GM12878 (cell line): ENCODE results near the gene ARHGAP15. TPM values are rescaled to one million over a fixed set of nuclear protein-coding genes. Genes with fewer than 3 reads are reported as not detected.

Experiments used
- ATAC-seq: fragments of 200-7000 bp; cut with Tn5 transposase; 3 replicates; pipeline ENCODE4 v1.9.1; 2020; ENCODE audit warnings: mild to moderate bottlenecking, moderate library complexity
- BruUV-seq: library from RNA; stranded (reverse); fragments of 400-500 nt; replicated peaks from 2 replicates; lab custom pipeline; 2021; lab: Mats Ljungman, UMichigan
- CTCF ChIA-PET: fragments of 300-600 bp; sonication (Branson Sonifier 250); formaldehyde crosslinking; extraction: SDS; loops from one replicate; lab custom pipeline; 2021; ENCODE audit warnings: inconsistent platforms; lab: Yijun Ruan, JAX
- POLR2A ChIA-PET: fragments of 350-600 bp; formaldehyde crosslinking; extraction: SDS; loops from one replicate; lab custom pipeline; 2021; ENCODE audit warnings: inconsistent platforms; lab: Charles Lee
- RAD21 ChIA-PET: fragments of 300-600 bp; sonication (Branson Sonifier 250); formaldehyde crosslinking; loops from one replicate; lab custom pipeline; 2023; ENCODE audit warnings: antibody characterized with exemption; ENCODE audit not compliant: unreplicated experiment; lab: Charles Lee
- SMC1A ChIA-PET: fragments of 300-600 bp; sonication (Branson Sonifier 250); formaldehyde crosslinking; loops from one replicate; lab custom pipeline; 2023; ENCODE audit not compliant: unreplicated experiment, uncharacterized antibody; lab: Charles Lee
- DNase-seq: peaks from one replicate; pipeline ENCODE4 v3.0.0-alpha.2; 2011; ENCODE audit warnings: low read depth, low spot score
- FAIRE-seq: peaks from 3 replicates; lab custom pipeline; 2011; peaks lifted over from hg19 to GRCh38; lab: Jason Lieb, UNC
- H2AFZ ChIP-seq: 2 replicates; pipeline ENCODE4 v1.6.0; 2011; ENCODE audit warnings: low read depth, low read length, control low read depth; ENCODE audit not compliant: control insufficient read depth
- H3K27ac ChIP-seq: 2 replicates; pipeline ENCODE4 v1.5.1; 2011; ENCODE audit warnings: control low read depth; ENCODE audit not compliant: control insufficient read depth, insufficient read depth
- H3K27me3 ChIP-seq, 2 experiments: replicated peaks in 1 of 2; 2 replicates each; pipeline versions ENCODE4 v1.6.0 to v1.6.1; 2011; ENCODE audit warnings: low read length in 1 of 2; ENCODE audit not compliant: control insufficient read depth in 2 of 2, insufficient read depth in 2 of 2
- H3K36me3 ChIP-seq, 2 experiments: 2 replicates each; pipeline ENCODE4 v1.5.1; 2011; ENCODE audit warnings: low read length in 1 of 2; ENCODE audit not compliant: control insufficient read depth in 2 of 2, insufficient read depth in 2 of 2
- H3K4me1 ChIP-seq: 2 replicates; pipeline ENCODE4 v1.6.1; 2011; ENCODE audit warnings: mild to moderate bottlenecking, low read length, moderate library complexity, mixed read lengths; ENCODE audit not compliant: control insufficient read depth, insufficient read depth
- H3K4me2 ChIP-seq: 2 replicates; pipeline ENCODE4 v1.6.0; 2011; ENCODE audit warnings: control low read depth; ENCODE audit not compliant: control insufficient read depth, insufficient read depth
- H3K4me3 ChIP-seq: fragments of 200-600 bp; sonication (generic); 2 replicates; pipeline ENCODE4 v1.5.1; 2016
- H3K79me2 ChIP-seq: 2 replicates; pipeline ENCODE4 v1.6.0; 2011; ENCODE audit warnings: low read length; ENCODE audit not compliant: control insufficient read depth, insufficient read depth
- H3K9ac ChIP-seq: 2 replicates; pipeline ENCODE4 v1.8.0; 2011; ENCODE audit warnings: low read length, control low read depth, mixed read lengths; ENCODE audit not compliant: control insufficient read depth, insufficient read depth
- H3K9me3 ChIP-seq: replicated peaks from 3 replicates; pipeline ENCODE4 v1.5.1; 2011; ENCODE audit warnings: mild to moderate bottlenecking, low read length; ENCODE audit not compliant: control insufficient read depth, insufficient read depth
- H4K20me1 ChIP-seq: 2 replicates; pipeline ENCODE4 v1.6.0; 2011; ENCODE audit not compliant: control insufficient read depth, insufficient read depth
- CUX1 ChIP-seq: IDR thresholded peaks from 2 replicates; pipeline ENCODE4 v1.6.1; 2012; ENCODE audit warnings: improper control_type of control experiment, low read depth, low read length; ENCODE audit not compliant: insufficient replicate concordance
- JUNB ChIP-seq: IDR thresholded peaks from 2 replicates; pipeline ENCODE4 v1.6.1; 2016; ENCODE audit warnings: antibody characterized with exemption, mild to moderate bottlenecking
- KDM1A ChIP-seq: fragments of 200-600 bp; sonication (generic); IDR thresholded peaks from 2 replicates; pipeline ENCODE4 v1.6.1; 2016; ENCODE audit warnings: borderline replicate concordance
- MLLT1 ChIP-seq: fragments of 450-650 bp; IDR thresholded peaks from 2 replicates; pipeline ENCODE4 v1.6.1; 2016; ENCODE audit warnings: mild to moderate bottlenecking
- RFX5 ChIP-seq: IDR thresholded peaks from 2 replicates; pipeline ENCODE4 v1.6.1; 2011; ENCODE audit warnings: low read depth, low read length, improper control_type of control experiment
- TARDBP ChIP-seq: IDR thresholded peaks from 2 replicates; pipeline ENCODE4 v1.6.1; 2016; ENCODE audit warnings: borderline replicate concordance
- TCF7 ChIP-seq: IDR thresholded peaks from 2 replicates; pipeline ENCODE4 v1.6.1; 2014; ENCODE audit warnings: antibody characterized with exemption, borderline replicate concordance
- WGBS: methylation state at CpG from one replicate; pipeline ENCODE4 v1.1.6; 2016; ENCODE audit warnings: low lambda C conversion rate; ENCODE audit not compliant: insufficient replicate concordance, insufficient coverage; ENCODE audit errors: missing lambda C conversion rate; 5-methylcytosine and 5-hydroxymethylcytosine counted together
- in situ Hi-C: fragments of 300-500 bp; cut with MboI; formaldehyde crosslinking; loops from 9 replicates; pipeline ENCODE4 v1.14.3; 2018; ENCODE audit warnings: mixed read lengths
- intact Hi-C: fragments of 100-400 bp; cut with micrococcal nuclease; formaldehyde crosslinking; loops from one replicate; pipeline ENCODE4 v1.14.2; 2022; ENCODE audit not compliant: unreplicated experiment
- polyA plus RNA-seq, 11 experiments: library from polyadenylated mRNA; depleted of rRNA in 4 of 11; unstranded in 6 of 11; stranded (reverse) in 5 of 11; fragments of >200 nt; fragmentation: Nextera tagmentation in 4 of 11; fragmentation: Illumina TruSeq in 1 of 11; extraction: Ambion mirVana in 4 of 11; extraction: Trizol in 1 of 11; gene quantifications; 1 replicate in 1 of 11; 2 replicates in 10 of 11; pipeline versions ENCODE4 v1.2.1 to v1.2.3, GENCODE V29; 2011 to 2016; ENCODE audit warnings: inconsistent platforms in 2 of 11, missing spikeins in 2 of 11, low read depth in 1 of 11
- total RNA-seq, 4 experiments: library from RNA; depleted of rRNA in 3 of 4; stranded (reverse); fragments of >200 nt in 3 of 4; fragmentation: Illumina TruSeq in 1 of 4; extraction: Trizol in 1 of 4; gene quantifications; 2 replicates each; pipeline versions ENCODE4 v1.2.1 to v1.2.3, GENCODE V29; 2013 to 2021
- TF ChIP-seq, protein P1 (sequence below): fragments of 450-650 bp; IDR thresholded peaks from 2 replicates; pipeline ENCODE4 v1.6.1; 2017; ENCODE audit warnings: mild to moderate bottlenecking, low read depth, inconsistent platforms; ENCODE audit not compliant: poor library complexity, severe bottlenecking
- TF ChIP-seq, protein P2 (sequence below): fragments of 450-650 bp; formaldehyde crosslinking; IDR thresholded peaks from 2 replicates; pipeline ENCODE4 v1.4.0; 2020; ENCODE audit warnings: mild to moderate bottlenecking, moderate library complexity

ARHGAP15 gene
- total and polyA plus RNA-seq, 10 of the 15 experiments (the other 5 are each of a cell fraction or from before 2014, with no cell fraction given): 38.0 to 92.6 (median 66.7) TPM

DNA sequence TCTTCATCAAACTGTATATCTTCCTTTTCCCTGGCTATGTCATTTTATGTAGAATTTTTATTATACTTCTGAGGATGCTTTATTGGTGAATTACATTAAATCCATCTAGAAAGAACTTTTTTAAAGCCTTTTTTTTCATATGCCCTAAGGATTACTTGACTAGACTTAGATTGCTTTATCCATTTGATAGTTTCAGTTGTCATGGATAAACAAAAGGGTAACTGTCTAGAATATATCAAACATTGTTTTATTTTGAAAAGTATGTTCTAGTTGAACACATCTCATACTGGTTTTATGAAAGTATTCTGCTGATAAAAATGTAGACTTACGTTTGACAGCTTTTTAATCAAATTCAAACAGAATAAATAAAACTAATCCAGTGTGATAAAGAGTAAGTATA is 639.8 kb downstream of the ARHGAP15 start (continued):
- TF ChIP-seq, protein P1, sequence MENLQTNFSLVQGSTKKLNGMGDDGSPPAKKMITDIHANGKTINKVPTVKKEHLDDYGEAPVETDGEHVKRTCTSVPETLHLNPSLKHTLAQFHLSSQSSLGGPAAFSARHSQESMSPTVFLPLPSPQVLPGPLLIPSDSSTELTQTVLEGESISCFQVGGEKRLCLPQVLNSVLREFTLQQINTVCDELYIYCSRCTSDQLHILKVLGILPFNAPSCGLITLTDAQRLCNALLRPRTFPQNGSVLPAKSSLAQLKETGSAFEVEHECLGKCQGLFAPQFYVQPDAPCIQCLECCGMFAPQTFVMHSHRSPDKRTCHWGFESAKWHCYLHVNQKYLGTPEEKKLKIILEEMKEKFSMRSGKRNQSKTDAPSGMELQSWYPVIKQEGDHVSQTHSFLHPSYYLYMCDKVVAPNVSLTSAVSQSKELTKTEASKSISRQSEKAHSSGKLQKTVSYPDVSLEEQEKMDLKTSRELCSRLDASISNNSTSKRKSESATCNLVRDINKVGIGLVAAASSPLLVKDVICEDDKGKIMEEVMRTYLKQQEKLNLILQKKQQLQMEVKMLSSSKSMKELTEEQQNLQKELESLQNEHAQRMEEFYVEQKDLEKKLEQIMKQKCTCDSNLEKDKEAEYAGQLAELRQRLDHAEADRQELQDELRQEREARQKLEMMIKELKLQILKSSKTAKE: no peak
- TF ChIP-seq KDM1A: no peak

DNA sequence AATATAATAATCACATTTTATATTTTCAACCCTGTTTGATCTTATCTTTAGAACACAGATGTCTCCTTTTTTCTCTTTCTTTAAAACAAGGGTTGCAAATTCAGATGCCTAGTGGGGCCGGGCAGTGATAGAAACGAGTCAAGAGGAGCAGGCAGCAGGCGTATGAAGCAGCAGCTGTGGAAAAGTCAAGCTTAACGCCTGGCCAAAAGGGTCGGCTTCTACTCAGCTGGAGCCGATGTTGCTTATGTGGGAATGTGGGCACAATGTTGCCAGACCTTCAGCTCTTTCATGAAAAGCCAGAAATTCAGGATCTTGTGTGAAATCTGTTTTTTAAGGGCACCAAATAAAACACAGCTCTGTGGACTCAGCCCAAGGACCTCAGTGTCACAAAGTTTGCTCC is 642.7 kb downstream of the ARHGAP15 start:
- Histone ChIP-seq H2AFZ (no peak overlapping the region), H4K20me1 (no peaks in the 10 kb centered on the region), H3K27me3 (no peaks in the 10 kb centered on the region), H3K9ac (no peak overlapping the region), H3K9me3 (no peaks in the 10 kb centered on the region), H3K4me3 (no peak overlapping the region), H3K4me2 (no peak overlapping the region), H3K27ac (no peak overlapping the region), H3K79me2 (no peaks in the 10 kb centered on the region), H3K4me1 (no peaks in the 10 kb centered on the region), H3K36me3 (peaks cover 0 to 2% of the 10 kb centered on the region in 2 experiments; a peak in 2 of 4 replicates)
- SMC1A ChIA-PET: interaction anchor here (1.1 kb wide), 1 partner anchor 11 kb away, joined by 3 read pairs; no protein-coding TSS in a partner anchor
- BruUV-seq: no TSS peak
- intact Hi-C loops: no loop called here
- no peak for FAIRE-seq
- no peak for ATAC-seq
- CTCF ChIA-PET: interaction anchor here (1.2 to 1.6 kb wide), 2 partner anchors 9 to 85 kb away, joined by 3 to 4 read pairs; no protein-coding TSS in a partner anchor
- in situ Hi-C loops: no loop called here
- RAD21 ChIA-PET: no interaction called here
- WGBS: 87% methylated on average over 6 of the region's 6 CpGs
- POLR2A ChIA-PET: no interaction called here
- no peak for DNase-seq
- TF ChIP-seq TARDBP: no peak
- TF ChIP-seq KDM1A: no peak
- no peak for TF ChIP-seq JUNB
- no peak for TF ChIP-seq RFX5
- no peak for TF ChIP-seq TCF7
- TF ChIP-seq, protein P2, sequence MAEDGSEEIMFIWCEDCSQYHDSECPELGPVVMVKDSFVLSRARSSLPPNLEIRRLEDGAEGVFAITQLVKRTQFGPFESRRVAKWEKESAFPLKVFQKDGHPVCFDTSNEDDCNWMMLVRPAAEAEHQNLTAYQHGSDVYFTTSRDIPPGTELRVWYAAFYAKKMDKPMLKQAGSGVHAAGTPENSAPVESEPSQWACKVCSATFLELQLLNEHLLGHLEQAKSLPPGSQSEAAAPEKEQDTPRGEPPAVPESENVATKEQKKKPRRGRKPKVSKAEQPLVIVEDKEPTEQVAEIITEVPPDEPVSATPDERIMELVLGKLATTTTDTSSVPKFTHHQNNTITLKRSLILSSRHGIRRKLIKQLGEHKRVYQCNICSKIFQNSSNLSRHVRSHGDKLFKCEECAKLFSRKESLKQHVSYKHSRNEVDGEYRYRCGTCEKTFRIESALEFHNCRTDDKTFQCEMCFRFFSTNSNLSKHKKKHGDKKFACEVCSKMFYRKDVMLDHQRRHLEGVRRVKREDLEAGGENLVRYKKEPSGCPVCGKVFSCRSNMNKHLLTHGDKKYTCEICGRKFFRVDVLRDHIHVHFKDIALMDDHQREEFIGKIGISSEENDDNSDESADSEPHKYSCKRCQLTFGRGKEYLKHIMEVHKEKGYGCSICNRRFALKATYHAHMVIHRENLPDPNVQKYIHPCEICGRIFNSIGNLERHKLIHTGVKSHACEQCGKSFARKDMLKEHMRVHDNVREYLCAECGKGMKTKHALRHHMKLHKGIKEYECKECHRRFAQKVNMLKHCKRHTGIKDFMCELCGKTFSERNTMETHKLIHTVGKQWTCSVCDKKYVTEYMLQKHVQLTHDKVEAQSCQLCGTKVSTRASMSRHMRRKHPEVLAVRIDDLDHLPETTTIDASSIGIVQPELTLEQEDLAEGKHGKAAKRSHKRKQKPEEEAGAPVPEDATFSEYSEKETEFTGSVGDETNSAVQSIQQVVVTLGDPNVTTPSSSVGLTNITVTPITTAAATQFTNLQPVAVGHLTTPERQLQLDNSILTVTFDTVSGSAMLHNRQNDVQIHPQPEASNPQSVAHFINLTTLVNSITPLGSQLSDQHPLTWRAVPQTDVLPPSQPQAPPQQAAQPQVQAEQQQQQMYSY: no peak
- TF ChIP-seq CUX1: no peak
- no peak for TF ChIP-seq MLLT1
